ENCODE measurements around the gene TIMP3. TPM values are rescaled to one million over a fixed set of nuclear protein-coding genes. Genes with fewer than 3 reads are reported as not detected.

TIMP3 gene
- total and polyA plus RNA-seq, 2 donors (not counting 1 experiment from before 2014, with no cell fraction given) = not detected

- POLR2A ChIA-PET = no interaction called here
- Histone ChIP-seq H3K4me1 (ENCODE audit: control insufficient read depth in 2 of 2, insufficient read depth in 2 of 2, low read length in 2 of 2) (no peaks in the 10 kb centered on the region), H3K9ac (ENCODE audit: low read length) (no peak overlapping the region), H2AFZ (ENCODE audit: insufficient read depth, low read depth, low read length, poor library complexity, severe bottlenecking) (no peak overlapping the region), H3K27me3 (replicated peaks in 1 of 4; ENCODE audit: control extremely low read depth in 1 of 4, control insufficient read depth in 3 of 4, insufficient read depth in 4 of 4, low read length in 3 of 4) (no peaks in the 10 kb centered on the region), H3K4me3 (ENCODE audit: control extremely low read depth in 1 of 5, extremely low read depth in 1 of 5, insufficient read depth in 1 of 5, low read depth in 2 of 5, low read length in 4 of 5) (no peak overlapping the region), H3K79me2 (ENCODE audit: control insufficient read depth, insufficient read depth, low read length) (no peaks in the 10 kb centered on the region), H3K27ac (ENCODE audit: low read length in 2 of 2) (no peak overlapping the region), H3K4me2 (replicated peaks; ENCODE audit: low read depth, low read length, poor library complexity, severe bottlenecking) (no peak overlapping the region), H3K9me3 (ENCODE audit: control extremely low read depth in 1 of 3, control insufficient read depth in 2 of 3, insufficient read depth in 1 of 3, low read length in 2 of 3) (peaks cover 0 to 6% (median 0%) of the 10 kb centered on the region in 3 donors), H3K36me3 (replicated peaks in 1 of 2; ENCODE audit: control extremely low read depth in 1 of 2, control insufficient read depth in 1 of 2, extremely low read depth in 1 of 2, insufficient read depth in 2 of 2, low read length in 1 of 2) (no peaks in the 10 kb centered on the region), H4K20me1 (ENCODE audit: control insufficient read depth, insufficient read depth, low read length, poor library complexity, severe bottlenecking) (no peaks in the 10 kb centered on the region)
- intact Hi-C loops (cut with micrococcal nuclease) = no loop called here
- DNase-seq (no peak), ATAC-seq (ENCODE audit: low read depth) (no peak)
- WGBS (ENCODE audit: insufficient coverage) = 80% methylated on average over 2 of the region's 7 CpGs
- H3K27ac Mint-ChIP-seq = no peak overlapping the region
- peaks cover 4% of the 10 kb centered on the region for H3K27me3 Mint-ChIP-seq
- H3K4me3 Mint-ChIP-seq = no peak overlapping the region
- H3K9me3 Mint-ChIP-seq (ENCODE audit: insufficient read depth) = no peaks in the 10 kb centered on the region
- no peaks in the 10 kb centered on the region for H3K4me1 Mint-ChIP-seq
- no peak for TF ChIP-seq EZH2 (IDR thresholded peaks at IDR 0.05; ENCODE audit: borderline replicate concordance, insufficient read depth, low read depth, low read length, poor library complexity, severe bottlenecking)
- CTCF ChIA-PET = no interaction called here
Observed at GRCh38 chr22:32819120-32819519, 17.6 kb downstream of the TIMP3 start.

- Histone ChIP-seq H3K9me3 (ENCODE audit: control extremely low read depth in 1 of 3, control insufficient read depth in 2 of 3, insufficient read depth in 1 of 3, low read length in 2 of 3) (peaks cover 0 to 6% (median 0%) of the 10 kb centered on the region in 3 donors), H3K9ac (ENCODE audit: low read length) (no peak overlapping the region), H3K4me1 (ENCODE audit: control insufficient read depth in 2 of 2, insufficient read depth in 2 of 2, low read length in 2 of 2) (no peaks in the 10 kb centered on the region), H2AFZ (ENCODE audit: insufficient read depth, low read depth, low read length, poor library complexity, severe bottlenecking) (no peak overlapping the region), H3K4me2 (replicated peaks; ENCODE audit: low read depth, low read length, poor library complexity, severe bottlenecking) (no peak overlapping the region), H4K20me1 (ENCODE audit: control insufficient read depth, insufficient read depth, low read length, poor library complexity, severe bottlenecking) (no peaks in the 10 kb centered on the region), H3K27ac (ENCODE audit: low read length in 2 of 2) (no peak overlapping the region), H3K4me3 (ENCODE audit: control extremely low read depth in 1 of 5, extremely low read depth in 1 of 5, insufficient read depth in 1 of 5, low read depth in 2 of 5, low read length in 4 of 5) (no peak overlapping the region), H3K36me3 (replicated peaks in 1 of 2; ENCODE audit: control extremely low read depth in 1 of 2, control insufficient read depth in 1 of 2, extremely low read depth in 1 of 2, insufficient read depth in 2 of 2, low read length in 1 of 2) (no peaks in the 10 kb centered on the region), H3K79me2 (ENCODE audit: control insufficient read depth, insufficient read depth, low read length) (no peaks in the 10 kb centered on the region), H3K27me3 (replicated peaks in 1 of 4; ENCODE audit: control extremely low read depth in 1 of 4, control insufficient read depth in 3 of 4, insufficient read depth in 4 of 4, low read length in 3 of 4) (no peaks in the 10 kb centered on the region)
- POLR2A ChIA-PET = no interaction called here
- no peaks in the 10 kb centered on the region for H3K9me3 Mint-ChIP-seq (ENCODE audit: insufficient read depth)
- TF ChIP-seq CTCF (IDR thresholded peaks at IDR 0.05) = no peak
- TF ChIP-seq EZH2 (IDR thresholded peaks at IDR 0.05; ENCODE audit: borderline replicate concordance, insufficient read depth, low read depth, low read length, poor library complexity, severe bottlenecking) = no peak
- H3K4me3 Mint-ChIP-seq = no peak overlapping the region
- no peak overlapping the region for H3K27ac Mint-ChIP-seq
- no peaks in the 10 kb centered on the region for H3K4me1 Mint-ChIP-seq
- DNase-seq (no peak), ATAC-seq (ENCODE audit: low read depth) (no peak)
- CTCF ChIA-PET = no interaction called here
- H3K27me3 Mint-ChIP-seq = peaks cover 12% of the 10 kb centered on the region
- intact Hi-C loops (cut with micrococcal nuclease) = no loop called here
- 79% methylated on average over 2 of the region's 13 CpGs for WGBS (ENCODE audit: insufficient coverage)
Observed at GRCh38 chr22:32820131-32821119, 18.9 kb downstream of the TIMP3 start.

All from B cell (primary cell).